ENCODE data around the gene CYP1B1. TPM values are rescaled to one million over a fixed set of nuclear protein-coding genes. Genes with fewer than 3 reads are reported as not detected.

CYP1B1 gene
- total and polyA plus RNA-seq, 2 of the 13 experiments (the other 11 are each of a cell fraction or from before 2014, with no cell fraction given) = not detected

DNA sequence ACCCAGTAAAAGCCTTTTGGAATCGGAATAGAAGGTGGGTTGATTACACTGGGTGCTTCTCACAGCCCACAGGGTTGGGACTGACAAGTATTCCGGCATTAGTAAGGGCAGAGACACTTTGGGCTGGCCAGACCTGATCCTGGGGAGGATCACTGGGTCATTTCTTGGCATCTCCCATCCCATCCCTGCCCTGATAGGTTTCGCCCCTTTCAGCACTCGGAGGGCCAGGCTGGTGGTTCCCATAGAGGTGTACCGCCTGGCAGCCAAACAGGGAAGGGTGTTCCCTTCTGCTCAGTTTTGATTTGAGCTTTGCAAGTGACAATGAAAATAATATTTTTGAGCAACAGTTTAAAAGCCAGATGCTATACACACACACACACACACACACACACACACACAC lies 37.3 kb downstream of the CYP1B1 start (continued):
- TF ChIP-seq ZNF670 (CRISPR knock-in tag; IDR thresholded peaks at IDR 0.05; ENCODE audit: borderline replicate concordance) (no peak), CREB1 (IDR thresholded peaks at IDR 0.05) (no peak), CREB1 (CRISPR knock-in tag; IDR thresholded peaks at IDR 0.05) (no peak)
- TF ChIP-seq, protein P1, sequence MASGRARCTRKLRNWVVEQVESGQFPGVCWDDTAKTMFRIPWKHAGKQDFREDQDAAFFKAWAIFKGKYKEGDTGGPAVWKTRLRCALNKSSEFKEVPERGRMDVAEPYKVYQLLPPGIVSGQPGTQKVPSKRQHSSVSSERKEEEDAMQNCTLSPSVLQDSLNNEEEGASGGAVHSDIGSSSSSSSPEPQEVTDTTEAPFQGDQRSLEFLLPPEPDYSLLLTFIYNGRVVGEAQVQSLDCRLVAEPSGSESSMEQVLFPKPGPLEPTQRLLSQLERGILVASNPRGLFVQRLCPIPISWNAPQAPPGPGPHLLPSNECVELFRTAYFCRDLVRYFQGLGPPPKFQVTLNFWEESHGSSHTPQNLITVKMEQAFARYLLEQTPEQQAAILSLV (CRISPR knock-in tag; IDR thresholded peaks at IDR 0.05; ENCODE audit: borderline replicate concordance) = no peak

DNA sequence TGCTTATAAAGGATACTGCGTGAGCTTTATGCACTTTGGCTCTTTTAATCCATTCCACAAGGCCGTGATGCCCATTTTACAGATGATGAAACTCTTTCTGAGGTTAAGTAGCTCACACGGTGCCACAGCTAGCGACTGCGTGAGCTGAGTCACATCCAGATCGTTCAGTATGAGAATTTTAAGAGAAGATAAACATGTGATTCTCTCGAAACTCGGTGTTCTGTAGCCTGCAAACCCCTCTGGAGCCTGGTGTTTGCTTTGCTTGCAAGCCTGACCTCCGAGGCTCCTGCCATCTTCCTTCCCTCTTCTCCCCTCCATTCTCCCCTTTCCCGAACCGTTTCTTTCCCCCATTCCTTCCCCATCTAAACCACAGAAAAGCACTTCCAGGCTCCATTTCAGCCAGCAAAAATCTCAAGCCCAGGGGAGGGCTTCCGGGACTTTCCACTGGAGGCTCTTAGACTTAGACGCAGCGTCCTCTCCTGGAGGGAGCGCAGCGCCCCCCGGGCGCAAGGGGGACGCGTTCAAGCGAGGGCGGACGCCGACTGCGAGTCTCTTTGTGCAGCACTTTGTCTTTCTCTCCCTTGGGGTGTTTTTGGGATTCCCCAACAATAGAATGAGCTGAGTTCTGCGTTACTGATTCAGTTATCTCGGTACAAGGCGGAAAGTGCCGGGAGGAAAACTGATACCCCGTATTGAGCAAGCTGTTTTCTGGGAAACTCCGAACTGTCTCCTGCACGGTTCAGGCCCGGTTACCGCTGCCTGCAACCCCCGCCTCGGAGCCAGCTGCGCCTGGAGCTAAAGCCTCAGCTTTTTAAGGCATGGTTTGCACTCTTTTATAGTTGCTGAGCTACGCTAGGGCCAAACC lies 38.0 kb downstream of the CYP1B1 start:
- WGBS (ENCODE audit: low lambda C conversion rate) = 16% methylated on average over 38 of the region's 38 CpGs
- ChIA-PET CTCF (ENCODE audit: low intra/inter-chr PET ratio, low total read pairs) (no interaction called here), POLR2A (no interaction called here)
- BruUV-seq (replicated peaks) = no TSS peak
- H3K4me1 ChIP-seq (ENCODE audit: insufficient read depth, low read length) = peaks cover 13% of the 10 kb centered on the region; the same call in 1 of the 2 replicates
- no peaks in the 10 kb centered on the region for H3K9me3 ChIP-seq (ENCODE audit: low read length)
- ATAC-seq (peak; percentile 94), FAIRE-seq (no peak), DNase-seq (ENCODE audit: low spot score) (no peak)
- peak overlapping the region; percentile 21 to 42 (median 35); a peak in 3 of 6 replicates for H3K4me3 ChIP-seq (replicated peaks in 1 of 3; ENCODE audit: insufficient read depth in 1 of 3, low read depth in 2 of 3, low read length in 3 of 3)
- intact Hi-C loops (cut with micrococcal nuclease; ENCODE audit: unreplicated experiment) (no loop called here), in situ Hi-C loops (cut with HindIII; ENCODE audit: extremely low pct_ligation_motif_present, low pct_unique_long_range_greater_than_20kb) (no loop called here)
- H4K20me1 ChIP-seq (ENCODE audit: insufficient read depth, low read length) = no peaks in the 10 kb centered on the region
- H3K27me3 ChIP-seq (ENCODE audit: control insufficient read depth in 1 of 2, insufficient read depth in 2 of 2, low read length in 2 of 2) = peaks cover 8 to 35% of the 10 kb centered on the region in 2 experiments; a peak in 4 of 5 replicates
- H3K9ac ChIP-seq (ENCODE audit: insufficient read depth, low read depth, low read length) = no peak overlapping the region
- H3K27ac ChIP-seq (ENCODE audit: extremely low read length, insufficient read depth, low read length) = no peak overlapping the region
- H3K79me2 ChIP-seq (ENCODE audit: insufficient read depth, low read length) = no peaks in the 10 kb centered on the region
- no peaks in the 10 kb centered on the region for H3K36me3 ChIP-seq (replicated peaks in 1 of 2; ENCODE audit: control insufficient read depth in 1 of 2, insufficient read depth in 2 of 2, low read length in 2 of 2)
- H3K4me2 ChIP-seq (ENCODE audit: low read depth, low read length) = peak overlapping the region; percentile 69
- peak overlapping the region; percentile 69 for H2AFZ ChIP-seq (ENCODE audit: low read length)
- TF ChIP-seq EZH2 (conservative IDR thresholded peaks at IDR 0.05; ENCODE audit: low read depth, low read length) = peak; percentile 88; the same call in 1 of the 2 replicates
- TF ChIP-seq, protein P2, sequence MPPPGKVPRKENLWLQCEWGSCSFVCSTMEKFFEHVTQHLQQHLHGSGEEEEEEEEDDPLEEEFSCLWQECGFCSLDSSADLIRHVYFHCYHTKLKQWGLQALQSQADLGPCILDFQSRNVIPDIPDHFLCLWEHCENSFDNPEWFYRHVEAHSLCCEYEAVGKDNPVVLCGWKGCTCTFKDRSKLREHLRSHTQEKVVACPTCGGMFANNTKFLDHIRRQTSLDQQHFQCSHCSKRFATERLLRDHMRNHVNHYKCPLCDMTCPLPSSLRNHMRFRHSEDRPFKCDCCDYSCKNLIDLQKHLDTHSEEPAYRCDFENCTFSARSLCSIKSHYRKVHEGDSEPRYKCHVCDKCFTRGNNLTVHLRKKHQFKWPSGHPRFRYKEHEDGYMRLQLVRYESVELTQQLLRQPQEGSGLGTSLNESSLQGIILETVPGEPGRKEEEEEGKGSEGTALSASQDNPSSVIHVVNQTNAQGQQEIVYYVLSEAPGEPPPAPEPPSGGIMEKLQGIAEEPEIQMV (CRISPR knock-in tag; IDR thresholded peaks at IDR 0.05; ENCODE audit: low read depth) = peak; percentile 55; the same call in 1 of the 2 replicates
- TF ChIP-seq STAG1 (CRISPR knock-in tag; IDR thresholded peaks at IDR 0.05) = peak; percentile 48
- peak; percentile 73; the same call in 1 of the 2 replicates for TF ChIP-seq ZNF572 (CRISPR knock-in tag; IDR thresholded peaks at IDR 0.05)
- 0 out of 2 replicates have a peak, but pooled peaks have one; percentile 36 for TF ChIP-seq ZNF256 (CRISPR knock-in tag; conservative IDR thresholded peaks at IDR 0.05)
- TF ChIP-seq, protein P3, sequence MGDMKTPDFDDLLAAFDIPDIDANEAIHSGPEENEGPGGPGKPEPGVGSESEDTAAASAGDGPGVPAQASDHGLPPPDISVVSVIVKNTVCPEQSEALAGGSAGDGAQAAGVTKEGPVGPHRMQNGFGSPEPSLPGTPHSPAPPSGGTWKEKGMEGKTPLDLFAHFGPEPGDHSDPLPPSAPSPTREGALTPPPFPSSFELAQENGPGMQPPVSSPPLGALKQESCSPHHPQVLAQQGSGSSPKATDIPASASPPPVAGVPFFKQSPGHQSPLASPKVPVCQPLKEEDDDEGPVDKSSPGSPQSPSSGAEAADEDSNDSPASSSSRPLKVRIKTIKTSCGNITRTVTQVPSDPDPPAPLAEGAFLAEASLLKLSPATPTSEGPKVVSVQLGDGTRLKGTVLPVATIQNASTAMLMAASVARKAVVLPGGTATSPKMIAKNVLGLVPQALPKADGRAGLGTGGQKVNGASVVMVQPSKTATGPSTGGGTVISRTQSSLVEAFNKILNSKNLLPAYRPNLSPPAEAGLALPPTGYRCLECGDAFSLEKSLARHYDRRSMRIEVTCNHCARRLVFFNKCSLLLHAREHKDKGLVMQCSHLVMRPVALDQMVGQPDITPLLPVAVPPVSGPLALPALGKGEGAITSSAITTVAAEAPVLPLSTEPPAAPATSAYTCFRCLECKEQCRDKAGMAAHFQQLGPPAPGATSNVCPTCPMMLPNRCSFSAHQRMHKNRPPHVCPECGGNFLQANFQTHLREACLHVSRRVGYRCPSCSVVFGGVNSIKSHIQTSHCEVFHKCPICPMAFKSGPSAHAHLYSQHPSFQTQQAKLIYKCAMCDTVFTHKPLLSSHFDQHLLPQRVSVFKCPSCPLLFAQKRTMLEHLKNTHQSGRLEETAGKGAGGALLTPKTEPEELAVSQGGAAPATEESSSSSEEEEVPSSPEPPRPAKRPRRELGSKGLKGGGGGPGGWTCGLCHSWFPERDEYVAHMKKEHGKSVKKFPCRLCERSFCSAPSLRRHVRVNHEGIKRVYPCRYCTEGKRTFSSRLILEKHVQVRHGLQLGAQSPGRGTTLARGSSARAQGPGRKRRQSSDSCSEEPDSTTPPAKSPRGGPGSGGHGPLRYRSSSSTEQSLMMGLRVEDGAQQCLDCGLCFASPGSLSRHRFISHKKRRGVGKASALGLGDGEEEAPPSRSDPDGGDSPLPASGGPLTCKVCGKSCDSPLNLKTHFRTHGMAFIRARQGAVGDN (CRISPR knock-in tag; IDR thresholded peaks at IDR 0.05) = peak; percentile 29; the same call in 1 of the 2 replicates
- TF ChIP-seq, protein P4, sequence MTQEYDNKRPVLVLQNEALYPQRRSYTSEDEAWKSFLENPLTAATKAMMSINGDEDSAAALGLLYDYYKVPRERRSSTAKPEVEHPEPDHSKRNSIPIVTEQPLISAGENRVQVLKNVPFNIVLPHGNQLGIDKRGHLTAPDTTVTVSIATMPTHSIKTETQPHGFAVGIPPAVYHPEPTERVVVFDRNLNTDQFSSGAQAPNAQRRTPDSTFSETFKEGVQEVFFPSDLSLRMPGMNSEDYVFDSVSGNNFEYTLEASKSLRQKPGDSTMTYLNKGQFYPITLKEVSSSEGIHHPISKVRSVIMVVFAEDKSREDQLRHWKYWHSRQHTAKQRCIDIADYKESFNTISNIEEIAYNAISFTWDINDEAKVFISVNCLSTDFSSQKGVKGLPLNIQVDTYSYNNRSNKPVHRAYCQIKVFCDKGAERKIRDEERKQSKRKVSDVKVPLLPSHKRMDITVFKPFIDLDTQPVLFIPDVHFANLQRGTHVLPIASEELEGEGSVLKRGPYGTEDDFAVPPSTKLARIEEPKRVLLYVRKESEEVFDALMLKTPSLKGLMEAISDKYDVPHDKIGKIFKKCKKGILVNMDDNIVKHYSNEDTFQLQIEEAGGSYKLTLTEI (CRISPR knock-in tag; conservative IDR thresholded peaks at IDR 0.05) = no peak
- TF ChIP-seq ZNF766 (CRISPR knock-in tag; IDR thresholded peaks at IDR 0.05; ENCODE audit: borderline replicate concordance) = 0 out of 2 replicates have a peak, but pooled peaks have one; percentile 17
- 0 out of 2 replicates have a peak, but pooled peaks have one; percentile 42 for TF ChIP-seq ZNF44 (CRISPR knock-in tag; IDR thresholded peaks at IDR 0.05)
